Ishikawa (cell line): ENCODE measurements around the gene TRPM3.

Source experiments
- CEBPB ChIP-seq: IDR thresholded peaks from 2 replicates; pipeline ENCODE4 v1.6.1; 2012
- CREB1 ChIP-seq: IDR thresholded peaks from 2 replicates; pipeline ENCODE4 v1.6.1; 2012; ENCODE audit warnings: low read depth
- EGR1 ChIP-seq: IDR thresholded peaks from 2 replicates; pipeline ENCODE4 v1.6.1; 2012
- EP300 ChIP-seq: IDR thresholded peaks from 2 replicates; pipeline ENCODE4 v1.6.1; 2012; ENCODE audit warnings: borderline replicate concordance
- FOXM1 ChIP-seq: IDR thresholded peaks from 2 replicates; pipeline ENCODE4 v1.6.1; 2012; ENCODE audit warnings: low read depth, borderline replicate concordance
- MAX ChIP-seq: IDR thresholded peaks from 2 replicates; pipeline ENCODE4 v1.6.1; 2012
- NFIC ChIP-seq: IDR thresholded peaks from 2 replicates; pipeline ENCODE4 v1.6.1; 2012
- RAD21 ChIP-seq: IDR thresholded peaks from 2 replicates; pipeline ENCODE4 v1.6.1; 2012; ENCODE audit warnings: low read depth
- REST ChIP-seq: IDR thresholded peaks from 2 replicates; pipeline ENCODE4 v1.6.1; 2012; ENCODE audit warnings: low read depth, mild to moderate bottlenecking
- TAF1 ChIP-seq: IDR thresholded peaks from 2 replicates; pipeline ENCODE4 v1.6.1; 2012; ENCODE audit warnings: low read depth, mild to moderate bottlenecking
- TCF12 ChIP-seq: IDR thresholded peaks from 2 replicates; pipeline ENCODE4 v1.6.1; 2012; ENCODE audit warnings: low read depth
- TEAD4 ChIP-seq: IDR thresholded peaks from 2 replicates; pipeline ENCODE4 v1.6.1; 2012
- USF1 ChIP-seq: IDR thresholded peaks from 2 replicates; pipeline ENCODE4 v1.6.1; 2012
- YY1 ChIP-seq: IDR thresholded peaks from 2 replicates; pipeline ENCODE4 v1.6.1; 2012; ENCODE audit warnings: low read depth
- ZBTB7A ChIP-seq: IDR thresholded peaks from 2 replicates; pipeline ENCODE4 v1.6.1; 2012; ENCODE audit warnings: low read depth

The TRPM3 gene

GRCh38 chr9:71005456-71005855, 116.0 kb downstream of the TRPM3 start:
- no peak for TF ChIP-seq MAX
- no peak for TF ChIP-seq TCF12
- no peak for TF ChIP-seq EGR1
- no peak for TF ChIP-seq ZBTB7A
- TF ChIP-seq EP300, result no peak
- no peak for TF ChIP-seq FOXM1
- no peak for TF ChIP-seq CREB1
- TF ChIP-seq REST, result no peak
- no peak for TF ChIP-seq CEBPB
- TF ChIP-seq RAD21, result no peak

GRCh38 chr9:71004196-71004595, 117.2 kb downstream of the TRPM3 start:
- no peak for TF ChIP-seq YY1
- no peak for TF ChIP-seq TEAD4
- TF ChIP-seq EGR1, result no peak
- TF ChIP-seq CREB1, result no peak
- TF ChIP-seq ZBTB7A, result no peak
- TF ChIP-seq TAF1, result no peak
- TF ChIP-seq CEBPB, result no peak
- no peak for TF ChIP-seq RAD21
- no peak for TF ChIP-seq EP300
- TF ChIP-seq REST, result no peak
- no peak for TF ChIP-seq NFIC
- TF ChIP-seq MAX, result no peak
- no peak for TF ChIP-seq TCF12
- no peak for TF ChIP-seq FOXM1

- TF ChIP-seq YY1, result no peak
- TF ChIP-seq TEAD4, result no peak
- TF ChIP-seq EP300, result no peak
- TF ChIP-seq MAX, result no peak
- no peak for TF ChIP-seq RAD21
- TF ChIP-seq CEBPB, result no peak
- no peak for TF ChIP-seq USF1
- no peak for TF ChIP-seq EGR1
- TF ChIP-seq FOXM1, result no peak
- TF ChIP-seq NFIC, result no peak
- TF ChIP-seq TAF1, result no peak
- no peak for TF ChIP-seq TCF12
These were observed 118.1 kb downstream of the TRPM3 start for GRCh38 chr9:71003346-71003745.

GRCh38 chr9:71001780-71002386, 119.5 kb downstream of the TRPM3 start:
- no peak for TF ChIP-seq EGR1
- no peak for TF ChIP-seq ZBTB7A
- no peak for TF ChIP-seq TAF1
- TF ChIP-seq MAX, result no peak
- TF ChIP-seq REST, result no peak
- no peak for TF ChIP-seq EP300
- TF ChIP-seq TEAD4, result peak; percentile 60; the same call in 1 of the 2 replicates
- no peak for TF ChIP-seq USF1
- no peak for TF ChIP-seq FOXM1
- peak; percentile 76 for TF ChIP-seq RAD21
- TF ChIP-seq CEBPB, result no peak
